ENCODE results near the gene DCHS2.

DNA sequence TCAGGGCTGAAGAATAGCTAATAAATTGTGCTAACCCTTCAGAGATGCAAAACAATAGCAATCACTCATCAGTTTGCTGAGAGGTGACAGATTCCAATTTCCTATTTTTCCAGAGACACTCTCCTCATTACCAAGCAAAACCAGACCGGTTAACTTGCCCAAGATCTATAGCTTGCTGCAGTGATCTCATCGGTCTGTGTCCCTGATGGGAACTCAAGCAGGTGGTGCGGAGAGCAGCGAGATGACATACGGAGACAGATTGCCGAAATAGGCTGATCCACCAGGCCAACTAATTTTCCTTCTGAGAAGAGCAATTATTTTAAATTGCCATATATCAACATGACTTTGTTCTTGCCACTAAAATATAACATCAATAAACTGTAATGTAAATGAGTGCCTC, 10.5 kb upstream of the DCHS2 start:
- TF ChIP-seq ZFX (IDR thresholded peaks at IDR 0.05; ENCODE audit: borderline replicate concordance): no peak
- TF ChIP-seq, protein P1, sequence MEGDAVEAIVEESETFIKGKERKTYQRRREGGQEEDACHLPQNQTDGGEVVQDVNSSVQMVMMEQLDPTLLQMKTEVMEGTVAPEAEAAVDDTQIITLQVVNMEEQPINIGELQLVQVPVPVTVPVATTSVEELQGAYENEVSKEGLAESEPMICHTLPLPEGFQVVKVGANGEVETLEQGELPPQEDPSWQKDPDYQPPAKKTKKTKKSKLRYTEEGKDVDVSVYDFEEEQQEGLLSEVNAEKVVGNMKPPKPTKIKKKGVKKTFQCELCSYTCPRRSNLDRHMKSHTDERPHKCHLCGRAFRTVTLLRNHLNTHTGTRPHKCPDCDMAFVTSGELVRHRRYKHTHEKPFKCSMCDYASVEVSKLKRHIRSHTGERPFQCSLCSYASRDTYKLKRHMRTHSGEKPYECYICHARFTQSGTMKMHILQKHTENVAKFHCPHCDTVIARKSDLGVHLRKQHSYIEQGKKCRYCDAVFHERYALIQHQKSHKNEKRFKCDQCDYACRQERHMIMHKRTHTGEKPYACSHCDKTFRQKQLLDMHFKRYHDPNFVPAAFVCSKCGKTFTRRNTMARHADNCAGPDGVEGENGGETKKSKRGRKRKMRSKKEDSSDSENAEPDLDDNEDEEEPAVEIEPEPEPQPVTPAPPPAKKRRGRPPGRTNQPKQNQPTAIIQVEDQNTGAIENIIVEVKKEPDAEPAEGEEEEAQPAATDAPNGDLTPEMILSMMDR (IDR thresholded peaks at IDR 0.05): no peak
